GM18511 (cell line): ENCODE data around the gene MED20.
"Not testable (repeated sequence)": the region's sequence is repeated elsewhere in the genome, so short reads cannot be mapped to it uniquely, and the experiment has no call there.

Source experiments
- ATAC-seq: cut with Tn5 transposase; IDR thresholded peaks from one replicate; pipeline ENCODE4 v1.9.1; 2021; ENCODE audit warnings: mild to moderate bottlenecking, moderate library complexity; ENCODE audit not compliant: unreplicated experiment

Gene MED20, protein sequence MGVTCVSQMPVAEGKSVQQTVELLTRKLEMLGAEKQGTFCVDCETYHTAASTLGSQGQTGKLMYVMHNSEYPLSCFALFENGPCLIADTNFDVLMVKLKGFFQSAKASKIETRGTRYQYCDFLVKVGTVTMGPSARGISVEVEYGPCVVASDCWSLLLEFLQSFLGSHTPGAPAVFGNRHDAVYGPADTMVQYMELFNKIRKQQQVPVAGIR

DNA sequence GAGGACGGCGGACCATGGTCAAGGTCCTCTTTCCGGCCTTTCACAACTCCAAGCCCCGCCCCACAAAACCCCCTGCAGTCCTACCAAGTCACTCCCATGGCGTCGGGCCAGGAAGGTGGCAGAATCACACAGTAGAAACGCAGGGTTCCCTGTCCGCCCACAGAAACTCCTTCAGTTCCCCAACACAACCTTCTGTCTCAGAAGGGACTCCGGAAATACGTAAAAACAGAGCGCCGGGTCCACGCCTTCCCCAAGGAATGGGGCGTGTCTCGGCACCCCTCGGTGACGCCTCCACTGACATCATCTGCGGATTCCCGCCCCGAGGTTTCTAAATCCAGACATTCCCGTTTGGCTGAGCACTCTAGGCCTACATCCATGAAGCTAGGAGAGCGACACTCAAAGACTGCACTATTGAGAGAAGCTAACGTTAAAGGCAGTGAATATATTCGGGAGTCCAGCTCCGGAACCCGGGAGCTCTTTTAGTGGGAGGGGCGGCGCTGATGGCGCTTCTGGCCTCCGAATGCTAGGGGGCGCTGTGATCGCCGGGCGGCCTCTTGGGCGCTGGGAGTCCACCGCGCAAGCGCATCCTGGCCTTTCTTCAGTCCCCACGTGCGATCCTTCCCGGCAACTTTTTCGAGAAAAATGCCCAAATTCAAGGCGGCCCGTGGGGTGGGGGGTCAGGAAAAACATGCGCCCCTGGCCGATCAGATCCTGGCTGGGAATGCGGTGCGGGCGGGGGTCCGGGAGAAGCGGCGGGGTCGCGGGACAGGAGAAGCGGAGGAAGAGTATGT, at the start of gene MED20, which contains the start of gene BYSL:
TSS of gene MED20 (minus strand) at position 219 of the 791 bp plus-strand sequence. CDS start at position 98, 121 bp downstream.
TSS of gene BYSL (plus strand) at position 579 of the 791 bp plus-strand sequence. CDS start at position 643, 64 bp downstream.
- ATAC-seq = peak; percentile 91

DNA sequence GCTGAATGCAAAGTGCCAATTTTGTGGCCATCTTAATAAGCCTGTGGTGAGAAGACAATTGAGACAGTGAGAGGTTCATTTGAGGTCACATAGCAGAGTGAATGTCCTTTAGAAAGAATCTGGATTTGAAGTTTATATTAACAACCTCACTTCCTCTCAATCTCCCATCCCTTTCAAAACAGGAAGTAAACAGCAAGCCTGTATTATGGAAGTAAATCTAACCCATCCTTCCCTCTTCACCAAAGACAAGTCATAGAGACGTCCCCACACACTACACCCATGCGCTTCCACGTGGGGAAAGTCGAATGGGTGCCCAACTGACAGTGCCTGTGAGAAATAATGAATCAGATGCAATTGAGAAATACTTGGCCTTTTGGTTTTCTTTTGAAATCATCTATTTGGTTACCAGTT, 49.5 kb upstream of the MED20 start:
- ATAC-seq = no peak

DNA sequence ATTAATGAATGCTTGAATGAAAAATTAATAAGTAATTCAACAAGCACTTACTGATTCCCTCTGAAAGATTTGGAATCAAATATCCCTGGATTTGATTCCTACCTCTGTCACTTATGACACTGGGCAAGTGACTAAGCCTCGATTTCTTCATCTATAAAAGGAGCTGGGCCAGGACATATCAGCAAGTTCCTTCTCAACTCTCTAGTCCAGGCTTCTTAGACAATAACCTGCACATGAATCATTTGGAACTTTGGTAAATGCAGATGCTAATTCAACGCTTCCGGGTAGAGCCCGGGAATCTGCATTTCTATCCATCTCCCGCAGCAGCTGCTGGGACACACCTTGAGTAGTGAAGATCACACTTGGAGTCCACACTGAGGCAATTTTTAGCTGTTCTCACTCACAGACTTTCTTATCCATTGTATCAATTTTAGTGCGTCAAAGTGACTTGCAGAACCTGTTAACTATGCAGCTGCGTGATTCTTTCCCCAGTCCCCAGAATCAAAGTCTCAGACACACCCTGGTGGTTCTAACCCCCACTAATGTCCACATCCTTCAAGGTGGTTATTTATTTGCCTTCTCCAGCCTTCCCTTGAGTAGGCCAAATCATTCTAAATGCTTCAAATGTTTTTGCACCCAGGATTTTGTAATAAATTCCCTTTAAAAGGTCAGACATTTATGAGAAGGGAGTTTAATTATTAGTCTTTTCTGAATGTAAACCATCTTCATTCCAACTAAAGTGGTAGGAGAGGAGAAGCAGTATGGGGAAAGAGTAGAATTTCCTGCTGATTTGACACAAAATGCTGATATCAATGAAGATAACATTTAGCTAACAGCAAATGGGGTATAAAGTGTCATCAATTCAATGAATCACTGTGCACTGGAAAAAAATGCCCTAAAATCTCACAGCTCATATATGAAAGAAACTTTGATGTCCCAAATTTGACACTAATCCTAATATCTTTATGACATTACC, 46.7 kb upstream of the MED20 start:
- ATAC-seq = no peak

DNA sequence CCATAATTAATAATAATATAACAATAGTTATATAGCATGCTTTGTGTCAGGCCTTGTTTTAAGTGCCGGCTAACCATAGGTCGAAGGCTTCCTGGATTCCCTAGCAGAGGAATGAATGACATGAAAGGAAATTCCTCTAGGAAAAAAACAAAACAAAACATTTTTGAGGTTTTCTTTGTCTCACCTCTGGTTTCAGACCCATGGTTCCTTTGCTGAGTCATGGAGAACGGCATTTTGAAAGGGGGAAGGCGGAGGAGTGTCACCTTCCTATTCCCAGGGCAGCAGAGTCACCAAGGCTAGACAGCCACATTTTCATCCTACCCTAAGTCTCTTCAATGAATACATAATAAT, 46.0 kb upstream of the MED20 start:
- ATAC-seq = no peak

DNA sequence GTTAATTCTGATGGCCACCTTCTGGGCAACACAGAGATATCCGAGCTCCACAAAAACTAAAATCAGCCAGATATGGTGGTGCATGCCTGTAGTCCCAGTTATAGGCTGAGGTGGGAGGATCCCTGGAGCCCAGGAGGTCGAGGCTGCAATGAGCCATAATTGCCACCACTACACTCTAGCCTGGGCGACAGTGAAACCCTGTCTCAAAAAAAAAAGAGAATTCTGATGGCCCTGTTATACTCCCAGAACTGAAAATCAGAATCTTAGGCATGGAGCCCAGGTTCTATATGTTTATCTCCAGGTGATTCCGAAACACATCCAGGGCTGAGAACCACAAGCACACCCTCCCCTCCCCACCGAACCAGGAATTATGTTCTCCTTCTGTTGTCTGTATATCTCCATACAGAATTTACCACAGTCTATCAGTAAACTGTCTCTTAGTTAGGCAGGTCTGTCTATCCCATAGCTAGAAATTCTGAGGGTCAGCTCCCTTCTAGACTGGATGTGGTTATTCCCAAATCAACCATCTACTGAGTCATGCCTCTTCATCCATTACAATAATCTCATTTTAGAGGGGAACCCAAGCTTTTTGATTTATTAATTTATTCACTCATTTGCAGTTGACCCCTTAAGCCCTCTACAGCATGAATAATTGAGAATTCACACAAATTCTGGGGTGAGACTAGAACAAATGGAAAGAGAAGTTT, 45.4 kb upstream of the MED20 start:
- no peak for ATAC-seq

DNA sequence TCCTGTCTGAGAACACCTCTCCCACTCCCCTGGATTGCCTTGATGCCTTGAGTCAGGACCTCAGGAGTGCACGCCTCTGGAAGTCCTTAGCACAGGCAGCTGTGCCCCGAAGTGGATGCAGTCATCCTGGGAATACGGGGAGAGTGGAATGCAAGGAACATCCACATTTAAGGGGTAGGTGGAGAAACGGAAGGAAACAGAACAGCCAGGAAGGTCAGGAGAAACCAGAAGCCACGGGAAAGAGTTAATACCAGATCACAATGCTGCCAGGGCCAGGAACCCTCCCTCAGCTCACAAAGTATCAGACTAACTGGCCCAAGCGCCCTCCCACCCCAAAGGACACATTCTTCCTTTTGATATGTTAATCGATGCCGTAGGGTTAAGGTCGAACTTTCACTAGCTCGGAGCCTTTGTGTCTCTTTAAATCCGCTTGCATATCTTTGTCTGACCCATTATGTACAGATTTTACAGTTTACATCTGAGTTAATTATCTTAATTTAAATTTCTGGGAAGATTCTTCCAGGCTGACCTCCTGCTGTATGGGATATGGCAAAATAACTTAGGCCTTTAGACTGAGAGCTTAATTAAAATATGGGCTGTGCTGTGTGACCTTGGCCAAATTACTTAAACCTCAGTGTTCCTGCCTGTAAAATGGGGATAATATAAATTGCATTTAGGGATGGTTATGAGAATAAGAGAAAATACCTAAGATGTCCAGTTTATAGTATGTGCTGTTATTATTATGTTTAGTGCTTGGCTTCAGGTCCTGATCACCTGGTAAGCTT, 44.7 kb upstream of the MED20 start:
- no peak for ATAC-seq

DNA sequence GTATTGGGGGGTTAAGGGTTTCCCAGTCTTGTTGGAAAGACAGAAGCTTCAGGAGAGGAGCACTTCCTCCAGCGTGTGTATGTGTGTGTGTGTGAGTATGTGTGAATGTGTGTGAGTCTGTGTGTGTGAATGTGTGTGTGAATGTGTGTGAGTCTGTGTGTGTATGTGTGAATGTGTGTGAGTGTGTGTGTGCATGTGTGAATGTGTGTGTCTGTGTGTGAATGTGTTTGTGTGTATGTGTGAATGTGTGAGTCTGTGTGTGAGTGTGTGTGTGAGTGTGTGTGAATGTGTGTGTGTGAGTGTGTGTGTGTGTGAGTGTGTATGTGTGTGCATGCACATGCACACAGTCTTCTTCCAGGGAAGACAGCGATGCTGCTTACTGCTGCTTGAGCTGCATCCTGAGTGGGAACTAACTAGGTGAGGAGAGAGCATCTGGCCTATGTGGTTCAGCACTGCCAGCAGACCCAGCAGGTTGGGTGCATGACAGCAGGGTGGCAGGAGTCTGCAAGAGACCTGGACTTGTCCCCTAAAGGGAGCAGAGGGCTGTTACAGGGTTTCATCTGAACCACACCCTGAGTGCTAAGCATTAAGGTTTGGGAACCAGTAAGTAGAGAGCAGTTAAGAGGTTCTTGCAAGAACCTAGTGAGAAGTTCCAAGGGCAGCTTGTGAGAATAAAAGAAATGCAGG, 43.4 kb upstream of the MED20 start:
- no peak for ATAC-seq

DNA sequence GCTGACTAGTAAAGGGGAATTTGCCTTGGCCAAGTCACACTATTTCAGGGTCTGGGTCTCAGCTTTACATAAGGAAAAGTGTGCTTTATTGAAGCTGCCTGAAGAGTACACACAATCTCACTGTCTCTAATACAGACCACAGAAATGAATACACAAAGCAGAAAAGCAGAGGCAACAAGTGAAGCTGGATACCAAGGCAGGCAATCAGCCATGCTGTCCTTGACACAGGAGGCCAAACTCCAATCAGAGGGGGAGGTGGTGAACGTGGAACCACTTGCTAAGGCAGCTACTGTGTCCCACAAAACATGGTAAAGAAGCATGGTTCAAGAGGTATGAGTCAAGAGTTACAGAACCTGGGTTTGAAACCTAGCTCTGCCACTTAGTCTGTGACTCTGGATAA, 42.4 kb upstream of the MED20 start:
- no peak for ATAC-seq

DNA sequence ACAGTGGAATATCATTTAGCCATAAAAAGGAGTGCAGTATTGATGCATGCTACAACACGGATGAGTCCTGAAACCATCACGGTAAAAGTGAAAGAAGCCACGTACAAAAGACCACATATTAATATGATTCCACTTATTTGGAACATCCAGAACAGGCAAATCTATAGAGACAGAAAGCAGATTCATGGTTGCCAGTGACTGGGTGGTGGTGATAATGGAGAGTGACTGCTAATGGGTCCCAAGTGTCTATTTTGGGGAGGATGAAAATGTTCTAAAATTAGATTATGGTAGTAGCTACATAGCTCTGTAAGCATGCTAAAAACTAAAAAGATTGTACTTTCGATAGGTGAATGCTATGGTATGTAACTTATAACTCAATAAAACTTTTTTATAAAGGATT, 39.1 kb upstream of the MED20 start:
- ATAC-seq = no peak

DNA sequence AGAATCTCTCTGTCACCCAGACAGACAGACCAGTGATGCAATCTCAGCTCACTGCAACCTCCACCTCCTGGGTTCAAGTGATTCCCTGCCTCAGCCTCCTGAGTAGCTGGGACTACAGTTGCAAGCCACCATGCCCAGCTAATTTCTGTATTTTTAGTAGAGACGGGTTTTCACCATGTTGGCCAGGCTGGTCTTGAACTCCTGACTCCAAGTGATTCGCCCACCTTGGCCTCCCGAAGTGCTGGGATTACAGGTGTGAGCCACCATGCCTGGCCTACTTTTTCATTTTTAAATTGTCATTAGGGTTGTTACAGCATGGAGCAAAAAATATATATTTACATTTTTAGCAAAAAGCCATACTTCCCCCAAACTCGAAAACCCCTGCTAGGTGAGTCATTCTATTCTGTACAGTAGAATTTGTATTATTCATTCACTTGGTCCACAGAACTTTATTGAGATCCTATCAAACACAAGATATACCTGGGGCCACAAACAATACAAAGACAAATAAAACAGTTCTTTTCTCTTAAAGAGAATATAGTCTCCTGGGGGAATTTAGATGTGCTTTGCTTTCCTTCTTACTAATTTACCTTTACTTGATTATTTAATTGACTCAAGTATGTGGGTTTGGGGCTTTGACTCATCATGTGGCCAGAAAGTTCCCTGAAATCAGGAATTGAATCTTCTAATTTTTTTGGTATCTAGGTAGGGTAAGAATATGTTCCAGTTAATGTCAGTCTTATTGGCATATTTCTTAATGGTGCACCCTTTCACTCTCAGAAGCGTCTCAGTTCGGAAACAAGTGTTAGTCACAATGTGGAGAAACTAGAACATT, 37.3 kb upstream of the MED20 start:
- ATAC-seq = no peak

DNA sequence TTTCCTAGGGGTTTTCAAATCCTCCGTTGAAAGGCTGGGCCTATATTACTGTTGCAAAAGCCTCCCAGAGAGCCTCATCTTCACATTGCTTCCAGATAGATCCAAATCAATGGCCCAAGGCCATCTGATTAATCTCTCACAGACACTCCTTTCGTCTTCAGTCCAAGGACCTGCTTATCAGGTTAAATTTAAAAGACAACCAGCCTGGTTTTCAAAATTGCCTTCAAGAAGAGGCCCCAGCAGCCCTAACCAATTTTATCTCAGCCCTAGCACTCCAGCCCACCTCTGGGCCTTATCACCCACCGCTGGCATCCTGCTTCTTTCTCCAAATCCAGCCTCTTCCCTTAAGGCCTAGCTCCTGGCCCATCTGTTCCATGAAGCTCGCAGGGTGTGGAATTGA, 36.2 kb upstream of the MED20 start:
- ATAC-seq = no peak

DNA sequence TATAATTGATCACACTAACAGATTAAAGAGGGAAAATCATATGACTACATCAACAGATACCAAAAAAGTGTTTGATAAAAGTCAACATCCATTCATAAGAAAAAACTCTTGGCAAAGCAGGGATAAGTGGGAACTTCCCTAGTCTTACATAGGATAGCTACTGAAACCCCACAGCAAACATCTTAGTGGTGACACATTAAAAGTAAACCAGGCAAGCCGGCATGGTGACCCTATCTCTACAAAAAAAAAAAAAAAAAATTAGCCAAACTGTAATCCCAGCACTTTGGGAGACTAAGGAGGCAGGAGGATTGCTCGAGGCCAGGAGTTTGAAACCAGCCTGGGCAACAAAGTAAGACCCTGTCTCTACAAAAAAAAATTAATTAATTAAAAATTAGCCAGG, 34.5 kb upstream of the MED20 start:
- ATAC-seq = no peak

DNA sequence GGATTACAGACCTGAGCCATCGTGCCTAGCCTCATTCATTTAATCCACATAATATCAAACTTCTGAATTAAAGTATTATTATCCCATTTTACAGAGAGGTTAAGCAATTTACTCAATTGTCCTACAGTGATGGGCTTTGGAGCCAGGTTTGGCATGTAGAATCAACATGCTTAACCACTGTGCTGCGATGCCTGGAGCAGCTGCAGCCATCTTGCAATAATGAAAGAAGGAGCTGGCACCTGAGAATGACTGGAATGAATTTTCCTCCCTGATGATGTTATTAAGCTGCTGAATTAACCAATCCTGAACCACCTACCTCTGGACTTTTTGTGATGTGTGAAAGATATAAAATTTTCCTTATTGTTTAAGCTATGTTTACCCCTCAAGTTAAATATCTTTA, 33.7 kb upstream of the MED20 start:
- ATAC-seq = no peak

DNA sequence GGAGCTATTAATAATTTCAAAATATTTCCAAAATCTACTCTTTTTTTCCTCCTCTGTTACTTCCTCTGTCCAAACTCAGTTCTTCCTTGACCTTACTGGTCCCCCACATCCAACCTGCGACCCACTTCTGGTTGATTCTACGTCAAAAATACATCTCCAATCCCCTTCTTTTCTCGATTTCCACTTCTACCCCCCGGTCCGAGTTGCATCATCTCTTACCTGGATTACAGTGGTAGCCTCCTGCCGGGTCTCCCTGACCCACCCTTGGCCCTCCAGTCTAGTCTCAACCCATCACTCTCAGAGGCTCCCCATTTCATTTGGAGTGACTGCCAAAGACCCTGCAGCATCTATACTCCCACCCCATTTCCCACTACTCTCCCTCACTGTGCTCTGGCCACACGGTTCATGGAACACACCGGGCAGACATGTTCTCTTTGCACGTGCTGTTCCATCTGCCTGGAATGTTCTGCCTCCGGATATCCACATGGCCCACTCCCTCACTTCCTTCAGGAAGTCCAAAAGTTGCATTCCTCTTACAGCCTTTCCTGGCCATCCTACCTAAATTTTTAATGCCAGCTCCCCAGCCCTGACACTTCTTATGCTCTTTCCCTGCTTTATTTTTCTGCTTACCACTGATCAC, 26.8 kb upstream of the MED20 start:
- ATAC-seq = no peak

DNA sequence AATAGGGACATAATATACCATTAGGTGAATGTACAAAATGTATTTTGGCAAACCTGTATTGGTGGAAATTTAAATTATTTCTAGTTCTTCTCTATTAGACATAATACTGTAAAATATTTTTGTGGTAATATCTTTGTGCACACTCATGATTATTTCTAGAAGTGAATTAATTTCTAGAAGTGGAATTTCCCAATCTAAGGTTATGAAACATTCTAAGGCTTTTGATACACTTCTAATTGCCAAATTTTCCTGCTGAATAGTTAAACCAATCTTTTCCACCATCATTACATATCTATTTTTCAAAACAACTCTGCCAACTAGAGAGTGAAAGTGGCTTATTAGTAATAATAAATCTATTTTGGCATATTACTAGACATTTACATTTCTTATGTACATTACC, 22.5 kb upstream of the MED20 start:
- ATAC-seq = no peak

DNA sequence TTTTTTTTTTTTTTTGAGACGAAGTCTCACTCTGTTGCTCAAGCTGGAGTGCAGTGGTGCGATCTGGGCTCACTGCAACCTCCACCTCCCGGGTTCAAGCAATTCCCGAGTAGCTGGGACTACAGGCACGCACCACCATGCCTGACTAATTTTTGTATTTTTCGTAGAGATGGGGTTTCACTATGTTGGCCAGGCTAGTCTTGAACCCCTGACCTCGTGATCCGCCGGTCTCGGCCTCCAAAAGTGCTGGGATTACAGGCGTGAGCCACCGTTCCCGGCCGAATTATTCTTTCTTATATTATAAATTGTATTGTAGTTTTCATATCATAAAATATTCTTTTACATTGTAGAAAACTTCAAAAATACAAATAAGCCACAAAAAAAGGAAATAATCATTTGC, 21.9 kb upstream of the MED20 start:
- not testable (repeated sequence) for ATAC-seq

DNA sequence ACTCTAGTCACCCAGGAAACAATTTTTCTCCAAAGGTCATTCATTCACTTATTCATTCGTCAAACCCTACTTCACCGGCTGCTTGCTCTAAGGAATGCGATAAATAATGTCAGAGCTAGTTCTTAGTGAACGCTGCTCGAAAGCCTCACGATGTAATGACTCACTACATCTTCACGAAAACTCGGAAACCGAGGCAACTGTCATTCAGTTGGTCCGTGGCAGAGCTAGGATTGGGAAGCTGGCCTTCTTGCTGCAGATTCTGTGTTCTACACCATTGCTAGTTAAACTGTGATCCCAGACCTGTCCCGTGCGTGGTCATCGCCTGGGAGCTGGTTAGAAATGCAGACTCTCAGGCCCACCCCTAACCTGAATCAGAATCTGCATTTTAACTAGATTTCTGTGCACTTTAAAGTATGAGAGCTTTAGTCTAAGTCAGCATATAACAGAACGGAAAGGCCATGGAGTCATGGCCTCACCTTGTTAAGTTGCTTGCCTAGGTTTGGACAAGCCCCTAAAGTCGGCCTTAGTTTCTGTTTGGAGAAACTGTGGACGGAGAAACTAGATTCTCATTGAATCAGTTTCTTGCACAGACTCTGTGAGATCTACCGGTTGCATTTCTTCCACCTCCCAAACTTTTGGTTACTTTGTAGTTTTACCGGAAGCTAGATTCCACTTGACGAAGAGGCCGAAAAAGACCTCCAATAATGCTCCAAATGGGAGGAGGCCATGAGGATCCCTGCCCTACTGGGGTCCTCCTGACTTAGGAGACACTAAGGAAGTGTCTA, 21.3 kb upstream of the MED20 start:
- ATAC-seq = peak; percentile 19
